K562 (cell line): Measurements from ENCODE around the gene OPTN. TPM values are rescaled to one million over a fixed set of nuclear protein-coding genes. Genes with fewer than 3 reads are reported as not detected.

Experiments
- ATAC-seq: fragments of 200-7000 bp; cut with Tn5 transposase; 3 replicates; pipeline ENCODE4 v1.9.1; 2020; ENCODE audit warnings: moderate library complexity
- BruUV-seq: library from RNA; stranded (reverse); fragments of 400-500 nt; replicated peaks from 2 replicates; lab custom pipeline; 2021; lab: Mats Ljungman, UMichigan
- CTCF ChIA-PET: fragments of 300-600 bp; formaldehyde crosslinking; extraction: SDS; loops from one replicate; lab custom pipeline; 2021; ENCODE audit warnings: low intra/inter-chr PET ratio; lab: Yijun Ruan, JAX
- POLR2A ChIA-PET: fragments of 300-600, 350-650 bp; sonication (Branson Sonifier 250); formaldehyde crosslinking; extraction: SDS; loops from one replicate; lab custom pipeline; 2021; ENCODE audit warnings: antibody characterized with exemption, inconsistent platforms; lab: Yijun Ruan, JAX
- DNase-seq, 4 experiments: peaks; one replicate each; pipeline versions ENCODE4 v3.0.0 to v3.0.0-alpha.2; 2011 to 2018; ENCODE audit warnings: low spot score in 3 of 4, mixed read lengths in 3 of 4; ENCODE audit errors: extremely low read depth in 1 of 4
- FAIRE-seq: peaks from 2 replicates; lab custom pipeline; 2011; peaks lifted over from hg19 to GRCh38; lab: Jason Lieb, UNC
- H2AFZ ChIP-seq: 2 replicates; pipeline ENCODE4 v1.6.0; 2011; ENCODE audit warnings: low read depth, low read length, control low read depth, inconsistent platforms
- H3K27ac ChIP-seq: fragments of 200-600 bp; 3 replicates; pipeline ENCODE4 v1.8.0; 2011; ENCODE audit warnings: low read depth, mild to moderate bottlenecking, control low read depth, inconsistent platforms, low read length, moderate library complexity, mixed read lengths; ENCODE audit errors: extremely low read depth
- H3K27me3 ChIP-seq, 2 experiments: fragments of 300-600 bp in 1 of 2; 2 replicates in 1 of 2; 3 replicates in 1 of 2; pipeline versions ENCODE4 v1.6.0 to v1.8.0; 2011; ENCODE audit warnings: inconsistent platforms in 2 of 2, low read length in 2 of 2, mild to moderate bottlenecking in 1 of 2, mixed read lengths in 1 of 2, moderate library complexity in 1 of 2; ENCODE audit not compliant: control insufficient read depth in 2 of 2, insufficient read depth in 2 of 2
- H3K36me3 ChIP-seq: fragments of 300-600 bp; 3 replicates; pipeline ENCODE4 v1.8.0; 2011; ENCODE audit warnings: mild to moderate bottlenecking, low read length, inconsistent platforms; ENCODE audit not compliant: control insufficient read depth, insufficient read depth
- H3K4me1 ChIP-seq, 2 experiments: fragments of 200-600 bp in 1 of 2; replicated peaks in 1 of 2; 2 replicates in 1 of 2; 3 replicates in 1 of 2; pipeline versions ENCODE4 v1.5.1 to v1.8.0; 2011; ENCODE audit warnings: inconsistent platforms in 2 of 2, low read length in 2 of 2, mild to moderate bottlenecking in 1 of 2, mixed read lengths in 1 of 2, moderate library complexity in 1 of 2; ENCODE audit not compliant: control insufficient read depth in 2 of 2, insufficient read depth in 2 of 2
- H3K4me2 ChIP-seq: 2 replicates; pipeline ENCODE4 v1.6.1; 2011; ENCODE audit warnings: low read length, control low read depth, inconsistent platforms, mixed read lengths; ENCODE audit not compliant: insufficient read depth
- H3K4me3 ChIP-seq: fragments of 200-600 bp; sonication (generic), shearing (Covaris generic); 2 replicates; pipeline ENCODE4 v1.5.1; 2016; ENCODE audit warnings: control low read depth, inconsistent platforms
- H3K79me2 ChIP-seq: fragments of 200-600 bp; 3 replicates; pipeline ENCODE4 v1.8.0; 2011; ENCODE audit warnings: low read length, inconsistent platforms; ENCODE audit not compliant: control insufficient read depth, insufficient read depth
- H3K9ac ChIP-seq, 2 experiments: 2 replicates each; pipeline versions ENCODE4 v1.6.0 to v1.6.1; 2011; ENCODE audit warnings: low read depth in 2 of 2, low read length in 2 of 2, control low read depth in 1 of 2, inconsistent platforms in 1 of 2, mild to moderate bottlenecking in 1 of 2, mixed read lengths in 1 of 2; ENCODE audit not compliant: insufficient read depth in 1 of 2
- H3K9me1 ChIP-seq: one replicate; pipeline ENCODE4 v1.6.0; 2011; ENCODE audit warnings: inconsistent platforms, mild to moderate bottlenecking, low read length, moderate library complexity; ENCODE audit not compliant: control insufficient read depth, insufficient read depth
- H3K9me3 ChIP-seq: replicated peaks from 2 replicates; pipeline ENCODE4 v1.5.1; 2011; ENCODE audit warnings: low read depth, low read length, inconsistent platforms; ENCODE audit not compliant: control insufficient read depth, insufficient read depth
- H4K20me1 ChIP-seq: replicated peaks from 2 replicates; pipeline ENCODE4 v1.6.1; 2011; ENCODE audit warnings: low read length, inconsistent platforms, mixed read lengths; ENCODE audit not compliant: control insufficient read depth, insufficient read depth
- ELF4 ChIP-seq: fragments of 450-650 bp; formaldehyde crosslinking; IDR thresholded peaks from 2 replicates; pipeline ENCODE4 v1.4.0; 2022; ENCODE audit warnings: missing genetic modification characterization
- LARP7 ChIP-seq: fragments of 450-650 bp; IDR thresholded peaks from 2 replicates; pipeline ENCODE4 v1.6.1; 2016
- MEF2D ChIP-seq: conservative IDR thresholded peaks from 2 replicates; pipeline ENCODE4 v1.6.1; 2016; ENCODE audit warnings: low read depth, missing genetic modification characterization, missing compliant biosample characterization
- SAFB ChIP-seq: fragments of 200-400 bp; formaldehyde crosslinking; IDR thresholded peaks from 2 replicates; pipeline ENCODE4 v1.6.1; 2017; ENCODE audit warnings: low read depth, low read length, borderline replicate concordance
- ZNF253 ChIP-seq: fragments of 250-450 bp; sonication (Bioruptor Pico); conservative IDR thresholded peaks from 2 replicates; pipeline ENCODE4 v1.6.1; 2021; ENCODE audit warnings: mild to moderate bottlenecking
- ZNF282 ChIP-seq: sonication (generic); formaldehyde crosslinking; IDR thresholded peaks from 2 replicates; pipeline ENCODE4 v1.8.1; 2023; ENCODE audit warnings: missing genetic modification reagents
- ZNF699 ChIP-seq: fragments of 250-450 bp; sonication (Bioruptor Pico); IDR thresholded peaks from 2 replicates; pipeline ENCODE4 v1.8.0; 2021; ENCODE audit warnings: mild to moderate bottlenecking, moderate library complexity; ENCODE audit not compliant: insufficient replicate concordance
- WGBS: fragments of 100-300 bp; shearing (Covaris generic); methylation state at CpG from one replicate; pipeline ENCODE4 v1.1.6; 2016; ENCODE audit warnings: low coverage, mixed read lengths; ENCODE audit not compliant: insufficient coverage; ENCODE audit errors: missing lambda C conversion rate; 5-methylcytosine and 5-hydroxymethylcytosine counted together
- in situ Hi-C: fragments of 300-500 bp; cut with MboI; formaldehyde crosslinking; loops from 4 replicates; pipeline ENCODE4 v1.15.0; 2018; ENCODE audit warnings: inconsistent platforms, mixed read lengths
- intact Hi-C: fragments of 100-400 bp; cut with micrococcal nuclease; formaldehyde crosslinking; loops from 2 replicates; pipeline ENCODE4 v1.14.2; 2022
- polyA plus RNA-seq, 8 experiments: library from polyadenylated mRNA; depleted of rRNA in 4 of 8; stranded (reverse) in 5 of 8; unstranded in 3 of 8; fragments of >200 nt; fragmentation: Nextera tagmentation in 2 of 8; fragmentation: Illumina TruSeq in 1 of 8; extraction: Ambion mirVana in 2 of 8; extraction: Trizol in 1 of 8; gene quantifications; 2 replicates each; pipeline versions ENCODE4 v1.2.1 to v1.2.3, GENCODE V29; 2011 to 2014; ENCODE audit warnings: inconsistent platforms in 1 of 8, missing spikeins in 1 of 8
- total RNA-seq, 7 experiments: library from RNA; depleted of rRNA in 6 of 7; stranded (reverse); fragments of >200 nt in 6 of 7; fragmentation: Illumina TruSeq in 2 of 7; extraction: Trizol in 2 of 7; gene quantifications; 2 replicates each; pipeline versions ENCODE4 v1.2.1 to v1.2.3, GENCODE V29; 2011 to 2021; ENCODE audit warnings: low replicate concordance in 1 of 7
- TF ChIP-seq, protein P1 (sequence below): fragments of 450-650 bp; IDR thresholded peaks from 2 replicates; pipeline ENCODE4 v1.6.1; 2014; ENCODE audit warnings: low read depth, mild to moderate bottlenecking, moderate library complexity, borderline replicate concordance
- TF ChIP-seq, protein P2 (sequence below): sonication (generic); formaldehyde crosslinking; IDR thresholded peaks from 2 replicates; pipeline ENCODE4 v1.8.1; 2023; ENCODE audit warnings: mild to moderate bottlenecking, missing genetic modification reagents
- TF ChIP-seq, protein P3 (sequence below): fragments of 250-450 bp; sonication (Bioruptor Pico); IDR thresholded peaks from 2 replicates; pipeline ENCODE4 v1.5.0; 2020; ENCODE audit warnings: mild to moderate bottlenecking
- TF ChIP-seq, protein P4 (sequence below): fragments of 250-450 bp; sonication (Bioruptor Pico); IDR thresholded peaks from 2 replicates; pipeline ENCODE4 v1.6.1; 2021; ENCODE audit warnings: mild to moderate bottlenecking

Gene OPTN
- total and polyA plus RNA-seq, 9 of the 15 experiments (the other 6 are each of a cell fraction or from before 2014, with no cell fraction given) = 2.2 to 6.8 (median 5.0) TPM

DNA sequence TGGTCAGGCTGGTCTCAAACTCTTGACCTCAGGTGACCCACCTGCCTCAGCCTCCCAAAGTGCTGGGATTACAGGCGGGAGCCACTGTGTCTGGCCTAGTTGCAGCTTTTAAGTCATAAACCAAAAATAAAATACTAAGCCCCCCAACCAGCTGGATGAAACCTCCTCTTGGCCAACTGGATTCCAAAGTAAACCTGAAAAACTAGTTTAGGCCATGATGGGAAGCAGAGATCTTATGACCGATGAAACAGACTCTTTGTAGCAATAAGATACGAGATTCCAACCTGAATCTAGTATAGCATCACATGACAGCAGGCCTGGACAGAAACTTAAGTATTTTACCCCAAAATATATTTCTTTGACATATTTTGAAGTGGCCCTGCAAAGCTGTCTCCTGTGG is 52.3 kb downstream of the OPTN start:
- intact Hi-C loops = no loop called here
- ATAC-seq (no peak), DNase-seq (no peak), FAIRE-seq (no peak)
- TF ChIP-seq LARP7 = no peak
- no peak for TF ChIP-seq ZNF253 (CRISPR knock-in tag)
- no peak for TF ChIP-seq ZNF282 (CRISPR knock-in tag)
- TF ChIP-seq, protein P1, sequence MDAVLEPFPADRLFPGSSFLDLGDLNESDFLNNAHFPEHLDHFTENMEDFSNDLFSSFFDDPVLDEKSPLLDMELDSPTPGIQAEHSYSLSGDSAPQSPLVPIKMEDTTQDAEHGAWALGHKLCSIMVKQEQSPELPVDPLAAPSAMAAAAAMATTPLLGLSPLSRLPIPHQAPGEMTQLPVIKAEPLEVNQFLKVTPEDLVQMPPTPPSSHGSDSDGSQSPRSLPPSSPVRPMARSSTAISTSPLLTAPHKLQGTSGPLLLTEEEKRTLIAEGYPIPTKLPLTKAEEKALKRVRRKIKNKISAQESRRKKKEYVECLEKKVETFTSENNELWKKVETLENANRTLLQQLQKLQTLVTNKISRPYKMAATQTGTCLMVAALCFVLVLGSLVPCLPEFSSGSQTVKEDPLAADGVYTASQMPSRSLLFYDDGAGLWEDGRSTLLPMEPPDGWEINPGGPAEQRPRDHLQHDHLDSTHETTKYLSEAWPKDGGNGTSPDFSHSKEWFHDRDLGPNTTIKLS = no peak
- no peak for TF ChIP-seq ELF4 (CRISPR knock-in tag)
- TF ChIP-seq, protein P2, sequence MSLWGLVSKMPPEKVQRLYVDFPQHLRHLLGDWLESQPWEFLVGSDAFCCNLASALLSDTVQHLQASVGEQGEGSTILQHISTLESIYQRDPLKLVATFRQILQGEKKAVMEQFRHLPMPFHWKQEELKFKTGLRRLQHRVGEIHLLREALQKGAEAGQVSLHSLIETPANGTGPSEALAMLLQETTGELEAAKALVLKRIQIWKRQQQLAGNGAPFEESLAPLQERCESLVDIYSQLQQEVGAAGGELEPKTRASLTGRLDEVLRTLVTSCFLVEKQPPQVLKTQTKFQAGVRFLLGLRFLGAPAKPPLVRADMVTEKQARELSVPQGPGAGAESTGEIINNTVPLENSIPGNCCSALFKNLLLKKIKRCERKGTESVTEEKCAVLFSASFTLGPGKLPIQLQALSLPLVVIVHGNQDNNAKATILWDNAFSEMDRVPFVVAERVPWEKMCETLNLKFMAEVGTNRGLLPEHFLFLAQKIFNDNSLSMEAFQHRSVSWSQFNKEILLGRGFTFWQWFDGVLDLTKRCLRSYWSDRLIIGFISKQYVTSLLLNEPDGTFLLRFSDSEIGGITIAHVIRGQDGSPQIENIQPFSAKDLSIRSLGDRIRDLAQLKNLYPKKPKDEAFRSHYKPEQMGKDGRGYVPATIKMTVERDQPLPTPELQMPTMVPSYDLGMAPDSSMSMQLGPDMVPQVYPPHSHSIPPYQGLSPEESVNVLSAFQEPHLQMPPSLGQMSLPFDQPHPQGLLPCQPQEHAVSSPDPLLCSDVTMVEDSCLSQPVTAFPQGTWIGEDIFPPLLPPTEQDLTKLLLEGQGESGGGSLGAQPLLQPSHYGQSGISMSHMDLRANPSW (CRISPR knock-in tag) = no peak
- TF ChIP-seq, protein P3, sequence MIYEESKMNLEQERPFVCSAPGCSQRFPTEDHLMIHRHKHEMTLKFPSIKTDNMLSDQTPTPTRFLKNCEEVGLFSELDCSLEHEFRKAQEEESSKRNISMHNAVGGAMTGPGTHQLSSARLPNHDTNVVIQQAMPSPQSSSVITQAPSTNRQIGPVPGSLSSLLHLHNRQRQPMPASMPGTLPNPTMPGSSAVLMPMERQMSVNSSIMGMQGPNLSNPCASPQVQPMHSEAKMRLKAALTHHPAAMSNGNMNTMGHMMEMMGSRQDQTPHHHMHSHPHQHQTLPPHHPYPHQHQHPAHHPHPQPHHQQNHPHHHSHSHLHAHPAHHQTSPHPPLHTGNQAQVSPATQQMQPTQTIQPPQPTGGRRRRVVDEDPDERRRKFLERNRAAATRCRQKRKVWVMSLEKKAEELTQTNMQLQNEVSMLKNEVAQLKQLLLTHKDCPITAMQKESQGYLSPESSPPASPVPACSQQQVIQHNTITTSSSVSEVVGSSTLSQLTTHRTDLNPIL (CRISPR knock-in tag) = no peak
- TF ChIP-seq, protein P4, sequence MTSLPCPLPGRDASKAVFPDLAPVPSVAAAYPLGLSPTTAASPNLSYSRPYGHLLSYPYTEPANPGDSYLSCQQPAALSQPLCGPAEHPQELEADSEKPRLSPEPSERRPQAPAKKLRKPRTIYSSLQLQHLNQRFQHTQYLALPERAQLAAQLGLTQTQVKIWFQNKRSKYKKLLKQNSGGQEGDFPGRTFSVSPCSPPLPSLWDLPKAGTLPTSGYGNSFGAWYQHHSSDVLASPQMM (CRISPR knock-in tag) = no peak
- no peak for TF ChIP-seq ZNF699 (CRISPR knock-in tag)
- TF ChIP-seq MEF2D (tag) = no peak
- TF ChIP-seq SAFB = no peak
- H3K27me3 ChIP-seq = peaks cover 0 to 2% of the 10 kb centered on the region in 2 experiments; a peak in 2 of 5 replicates
- H3K9me3 ChIP-seq = no peaks in the 10 kb centered on the region
- H3K79me2 ChIP-seq = no peaks in the 10 kb centered on the region
- H3K9ac ChIP-seq = no peak overlapping the region
- no peaks in the 10 kb centered on the region for H3K36me3 ChIP-seq
- in situ Hi-C loops = no loop called here
- no peak overlapping the region for H3K4me3 ChIP-seq
- H3K9me1 ChIP-seq = no peaks in the 10 kb centered on the region
- no peak overlapping the region for H3K27ac ChIP-seq
- no peak overlapping the region for H2AFZ ChIP-seq
- H3K4me1 ChIP-seq = no peaks in the 10 kb centered on the region
- ChIA-PET POLR2A (no interaction called here), CTCF (no interaction called here)
- H4K20me1 ChIP-seq = no peaks in the 10 kb centered on the region
- WGBS = 51% methylated on average over 3 of the region's 3 CpGs
- no peak overlapping the region for H3K4me2 ChIP-seq
- no TSS peak for BruUV-seq
